RCC 7860 (cell line): ENCODE measurements around the gene THEM5.
"Not testable (repeated sequence)": the region's sequence is repeated elsewhere in the genome, so short reads cannot be mapped to it uniquely, and the experiment has no call there.

Source experiments
- DNase-seq: peaks from one replicate; pipeline ENCODE4 v3.0.0-alpha.2; 2015; ENCODE audit warnings: low spot score
- FAIRE-seq: peaks from 2 replicates; lab custom pipeline; 2012; peaks lifted over from hg19 to GRCh38; lab: Jason Lieb, UNC

THEM5 gene

DNA sequence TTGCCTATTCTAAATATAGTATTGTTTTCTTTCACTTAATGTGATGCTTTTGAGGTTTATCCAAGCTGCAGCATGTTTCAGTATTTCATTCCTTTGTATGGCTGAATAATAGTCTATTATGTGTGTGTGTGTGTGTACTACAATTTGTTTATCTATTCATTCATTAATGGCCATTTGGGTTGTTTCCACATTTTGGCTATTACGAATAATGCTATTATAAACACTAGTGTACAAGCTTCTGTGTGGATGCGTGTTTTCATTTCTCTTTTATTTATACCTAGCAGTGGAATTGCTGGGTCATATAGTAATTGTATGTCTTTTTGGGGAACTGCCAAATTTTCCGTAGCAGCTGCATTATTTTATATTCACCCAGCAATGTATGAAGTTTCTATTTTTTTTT lies 15.0 kb upstream of the THEM5 start:
- DNase-seq: no peak

GRCh38 chr1:151867765-151868411 lies 14.4 kb upstream of the THEM5 start:
- DNase-seq (peak; percentile 13), FAIRE-seq (no peak)

More for the DNA sequence above, 15.0 kb upstream of the THEM5 start:
- no peak for FAIRE-seq

DNA sequence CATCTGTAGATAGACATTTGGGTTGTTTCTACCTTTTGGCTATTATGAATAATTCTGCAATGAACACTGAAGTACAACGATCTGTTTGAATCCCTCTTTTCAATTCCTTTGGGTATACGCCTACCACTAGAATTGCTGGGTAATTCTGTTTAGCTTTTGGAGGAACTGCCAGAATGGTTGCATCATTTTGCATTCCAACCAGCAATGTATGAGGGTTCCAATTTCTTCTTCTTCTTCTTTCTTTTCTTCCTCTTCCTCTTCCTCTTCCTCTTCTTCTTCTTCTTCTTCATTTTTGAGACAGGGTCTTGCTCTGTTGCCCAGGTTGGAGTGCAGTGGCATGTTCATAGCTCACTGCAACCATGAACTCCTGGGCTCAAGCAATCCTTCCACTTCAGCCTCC lies 13.8 kb upstream of the THEM5 start:
- no peak for FAIRE-seq

DNA sequence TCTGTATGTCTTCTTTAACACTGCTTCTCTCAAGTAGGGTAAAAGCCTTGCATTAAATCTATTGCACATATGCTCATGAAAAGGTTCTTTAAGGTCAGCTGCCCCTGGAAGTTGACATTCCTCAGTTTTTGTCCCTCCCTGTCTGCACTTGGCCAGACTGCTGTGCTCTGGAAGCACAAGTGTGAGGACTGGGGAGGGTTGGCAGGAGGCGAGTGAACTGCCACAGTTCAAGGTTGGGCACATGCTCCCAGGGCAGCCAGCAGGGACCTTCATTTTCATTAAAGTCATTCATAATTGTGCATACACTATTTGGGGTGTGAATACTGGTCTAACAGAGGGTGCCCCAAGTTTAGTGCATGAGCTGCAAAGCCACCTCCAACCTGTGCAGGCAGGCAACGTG lies 10.9 kb upstream of the THEM5 start:
- FAIRE-seq: no peak
- DNase-seq: no peak

More for the DNA sequence above, 13.8 kb upstream of the THEM5 start:
- no peak for DNase-seq

DNA sequence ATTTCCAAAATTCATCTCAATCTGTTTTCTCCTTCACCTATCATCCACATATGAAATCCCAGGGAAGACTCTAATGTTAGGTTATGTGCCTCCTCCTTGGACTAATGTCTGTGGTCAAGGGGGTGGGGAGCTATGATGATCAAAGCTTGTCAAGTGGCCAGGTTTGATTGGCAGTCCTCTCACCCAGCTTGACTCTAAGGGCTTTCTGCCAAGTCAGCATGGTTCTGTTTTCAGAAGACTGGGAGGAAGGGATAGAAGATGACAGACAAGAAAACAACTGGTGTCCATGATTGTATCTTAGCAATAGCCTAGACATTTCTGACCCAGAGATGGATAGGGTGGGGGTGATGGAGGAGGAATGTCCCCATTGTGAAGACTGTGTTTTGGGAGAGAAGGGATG lies 9.1 kb upstream of the THEM5 start:
- no peak for FAIRE-seq

GRCh38 chr1:151860504-151861187 lies 7.1 kb upstream of the THEM5 start:
- DNase-seq (no peak), FAIRE-seq (no peak)

More for the DNA sequence above, 9.1 kb upstream of the THEM5 start:
- DNase-seq: no peak

DNA sequence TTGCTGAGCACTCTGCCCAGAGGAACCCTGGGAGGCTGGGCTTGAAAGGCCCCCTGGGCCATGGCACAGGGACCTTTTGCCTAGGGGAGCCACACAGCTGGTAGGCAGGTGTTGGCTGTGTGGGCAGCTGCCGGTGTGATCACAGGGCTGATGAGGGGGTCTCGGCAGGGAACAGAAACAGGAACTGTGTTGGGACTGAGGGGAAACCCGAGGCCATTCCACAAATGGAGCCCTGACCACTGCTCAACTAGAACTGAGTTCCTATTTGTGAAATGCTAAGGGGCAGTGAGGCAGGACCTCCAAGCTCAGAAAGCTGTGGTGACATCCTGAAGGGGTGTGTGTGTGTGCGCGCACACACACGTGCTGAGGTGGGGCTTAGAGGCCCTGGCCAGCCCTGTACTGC lies 6.4 kb upstream of the THEM5 start:
- FAIRE-seq: no peak

DNA sequence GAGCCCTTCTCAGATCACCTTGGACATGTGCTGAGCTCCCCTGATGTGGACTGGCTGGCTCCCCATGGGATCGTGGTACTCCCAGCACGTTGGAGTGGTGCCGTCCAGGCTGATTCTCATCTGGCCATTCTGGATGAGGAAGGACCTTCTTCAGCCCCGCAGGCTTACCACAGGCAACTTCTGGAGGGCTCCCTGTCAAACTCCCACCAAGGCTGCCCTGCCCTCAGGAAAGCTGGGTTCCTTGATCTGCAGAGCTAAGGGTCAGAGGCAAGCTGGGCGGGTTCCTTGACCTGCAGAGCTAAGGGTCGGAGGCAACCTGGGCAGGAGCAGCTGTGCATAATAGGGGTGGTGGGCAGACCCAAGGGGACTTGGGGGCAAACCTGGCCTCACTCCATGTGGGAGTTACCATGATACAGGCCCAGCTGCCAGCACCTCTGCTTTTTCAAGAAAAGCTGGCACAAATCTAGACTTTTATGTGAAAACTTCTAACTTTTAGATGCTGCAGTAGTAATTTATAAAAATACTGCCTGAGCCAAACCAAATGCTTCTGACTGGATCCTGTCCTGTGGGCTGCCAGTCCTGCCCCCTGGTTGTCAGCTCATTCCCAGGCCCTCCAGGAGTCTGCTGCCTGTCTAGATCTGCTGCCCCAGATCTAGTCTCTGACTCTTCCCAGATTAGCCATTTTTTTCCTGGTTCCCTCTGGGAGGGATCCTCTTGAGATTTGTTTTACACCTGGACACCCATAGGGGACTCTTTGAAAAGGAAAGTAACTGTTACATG lies 5.6 kb upstream of the THEM5 start:
- no peak for DNase-seq
- FAIRE-seq: no peak

More for the DNA sequence above, 6.4 kb upstream of the THEM5 start:
- DNase-seq: no peak

GRCh38 chr1:151858030-151858746 lies 4.7 kb upstream of the THEM5 start:
- no peak for DNase-seq
- FAIRE-seq: no peak

GRCh38 chr1:151855933-151856332 lies 2.4 kb upstream of the THEM5 start:
- FAIRE-seq: no peak
- no peak for DNase-seq

DNA sequence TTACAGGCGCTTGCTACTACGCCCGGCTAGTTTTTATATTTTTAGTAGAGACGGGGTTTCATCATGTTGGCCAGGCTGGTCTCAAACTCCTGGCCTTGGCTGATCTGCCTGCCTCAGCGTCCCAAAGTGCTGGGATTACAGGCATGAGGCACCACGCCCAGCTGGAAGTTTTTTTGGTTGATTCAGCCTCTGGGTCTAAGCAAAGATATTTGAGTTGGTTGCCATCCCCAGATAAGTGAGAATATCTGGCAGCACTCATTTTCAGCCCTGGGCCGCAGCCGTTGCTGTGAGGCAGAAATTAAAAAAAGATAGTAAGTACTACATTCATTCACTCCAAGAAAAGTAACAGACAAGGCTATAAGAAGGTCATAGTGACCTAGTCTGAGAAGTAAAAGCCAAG lies 2.0 kb upstream of the THEM5 start:
- DNase-seq, FAIRE-seq: not testable (repeated sequence)

DNA sequence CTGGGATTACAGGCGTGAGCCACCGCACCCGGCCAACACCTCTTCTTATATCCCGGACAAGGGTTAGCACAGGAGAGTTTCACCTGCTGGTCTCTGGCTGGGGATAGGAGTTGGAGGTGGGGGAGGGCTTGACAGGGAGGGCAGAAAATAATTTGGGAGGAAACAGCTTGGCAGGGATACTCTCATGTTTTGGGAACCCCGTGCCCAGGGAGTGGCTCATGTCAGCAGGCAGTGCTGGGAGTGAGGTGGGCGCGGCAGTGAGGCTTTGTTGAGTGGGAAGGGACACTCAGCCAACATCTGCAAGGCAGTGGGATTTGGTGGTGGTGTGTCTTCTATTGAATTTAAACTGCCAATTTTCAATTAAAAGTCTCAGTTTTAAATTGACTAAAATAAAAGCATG lies 1.1 kb upstream of the THEM5 start:
- FAIRE-seq (no peak), DNase-seq (no peak)

- no peak for FAIRE-seq
Measured at GRCh38 chr1:151852733-151853132, 779 bp downstream of the THEM5 start.

DNA sequence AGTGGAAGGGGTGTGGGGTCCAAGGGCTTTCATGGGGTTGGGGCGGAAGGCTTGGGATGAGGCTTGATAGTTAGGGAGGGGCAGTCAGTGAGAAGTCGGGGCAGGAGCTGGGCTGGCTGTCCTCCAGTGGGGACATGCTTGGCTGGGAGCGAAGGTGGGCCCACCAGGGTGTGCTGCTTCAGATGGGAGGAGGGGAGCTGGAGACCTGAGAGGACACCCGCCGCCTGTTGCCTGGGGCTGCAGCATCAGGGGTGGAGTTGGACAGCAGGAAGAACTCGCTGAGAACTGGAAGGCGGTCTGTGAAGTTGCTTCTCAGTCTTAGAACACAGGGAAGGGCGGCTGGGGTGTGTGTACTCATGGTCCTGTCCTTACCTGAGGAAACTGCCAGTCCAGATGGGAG lies 1.6 kb downstream of the THEM5 start:
- FAIRE-seq (no peak), DNase-seq (no peak)

More at GRCh38 chr1:151852733-151853132, 779 bp downstream of the THEM5 start:
- no peak for DNase-seq

DNA sequence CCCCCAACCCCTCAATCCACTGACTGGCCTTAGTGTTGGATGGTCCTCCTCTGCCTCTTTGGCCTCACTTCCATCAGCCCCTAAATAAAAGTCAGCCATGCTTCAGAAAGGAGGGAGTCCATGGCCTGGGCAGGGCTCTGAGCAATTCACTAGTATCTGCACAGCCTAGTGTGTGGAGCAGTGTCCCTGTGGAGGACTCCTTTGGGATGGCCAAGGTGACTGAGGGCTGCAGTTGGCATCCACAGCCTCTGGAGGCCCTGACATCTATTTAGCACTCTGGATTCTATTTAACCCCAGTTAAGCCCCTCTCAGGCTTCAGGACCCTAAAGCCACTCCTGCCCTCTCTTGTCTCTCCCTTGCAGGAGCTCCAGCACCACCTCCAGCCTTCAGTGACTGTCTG lies 3.6 kb downstream of the THEM5 start:
- DNase-seq: no peak
- FAIRE-seq: no peak

GRCh38 chr1:151849126-151849525 lies 4.4 kb downstream of the THEM5 start:
- DNase-seq (no peak), FAIRE-seq (no peak)

DNA sequence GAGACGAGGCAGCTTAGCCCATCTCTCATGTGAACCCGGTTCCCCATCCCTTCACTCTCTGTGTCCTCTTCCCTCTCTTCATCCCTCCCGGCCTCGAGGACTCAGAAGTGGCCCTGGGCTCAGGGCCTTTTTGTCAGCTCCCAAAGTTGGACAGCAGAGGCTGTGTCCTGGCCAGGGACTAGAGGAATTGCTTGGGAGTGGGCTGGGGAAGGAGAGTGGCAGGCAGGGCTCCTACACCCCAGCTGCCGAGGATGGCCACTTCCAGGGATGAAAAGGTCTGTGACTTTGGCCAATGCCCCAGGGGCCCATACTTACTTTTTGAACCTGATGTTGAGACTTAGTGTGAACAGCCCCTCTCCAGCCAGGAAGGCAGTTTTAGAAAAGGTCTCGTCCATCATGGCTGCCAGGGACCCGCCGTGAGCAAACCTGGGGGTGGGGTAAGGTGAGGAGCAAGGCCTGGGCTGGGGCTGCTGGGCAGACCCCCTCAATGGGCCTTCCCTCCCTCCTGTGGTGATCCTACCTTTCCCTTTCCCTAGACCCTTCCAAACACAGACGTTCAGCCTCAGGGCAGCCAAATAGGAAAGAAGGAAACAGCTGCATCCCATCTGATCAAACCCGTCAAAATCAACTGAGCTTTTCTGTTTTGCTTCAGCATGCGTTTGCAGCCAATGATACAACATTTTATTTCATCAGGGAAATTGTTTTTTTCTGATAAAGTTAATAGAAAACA lies 5.5 kb downstream of the THEM5 start:
- no peak for DNase-seq

GRCh38 chr1:151846686-151847237 lies 6.8 kb downstream of the THEM5 start:
- DNase-seq (no peak), FAIRE-seq (no peak)

More for the DNA sequence above, 5.5 kb downstream of the THEM5 start:
- no peak for FAIRE-seq

- FAIRE-seq (no peak), DNase-seq (peak; percentile 78)
Measured at GRCh38 chr1:151846062-151846568, 7.4 kb downstream of the THEM5 start.

DNA sequence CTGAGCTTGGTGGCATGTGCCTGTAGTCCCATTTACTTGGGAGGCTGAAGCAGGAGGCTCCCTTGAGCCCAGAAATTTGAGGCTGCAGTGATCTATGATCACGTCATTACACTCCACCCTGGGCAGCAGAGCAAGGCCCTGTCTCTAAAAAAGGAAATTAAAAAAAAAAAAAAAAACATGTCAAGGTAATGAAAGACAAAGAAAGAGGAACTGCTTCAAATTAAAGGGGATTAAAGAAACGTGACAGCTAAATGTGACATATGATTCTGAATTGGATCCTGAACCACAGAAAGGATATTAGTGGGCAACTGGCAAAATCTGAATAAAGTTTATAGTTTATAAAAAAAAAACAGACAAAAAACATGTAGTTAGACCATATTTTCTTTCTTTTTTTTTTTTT lies 10.1 kb downstream of the THEM5 start:
- DNase-seq (no peak), FAIRE-seq (no peak)
